Measurements from ENCODE around the gene FAM163B. TPM values are rescaled to one million over a fixed set of nuclear protein-coding genes. Genes with fewer than 3 reads are reported as not detected.
A peak's percentile ranks its signal among the peaks of the same experiment; 100 is the strongest.

FAM163B gene
- total RNA-seq, 1 donor: not detected

DNA sequence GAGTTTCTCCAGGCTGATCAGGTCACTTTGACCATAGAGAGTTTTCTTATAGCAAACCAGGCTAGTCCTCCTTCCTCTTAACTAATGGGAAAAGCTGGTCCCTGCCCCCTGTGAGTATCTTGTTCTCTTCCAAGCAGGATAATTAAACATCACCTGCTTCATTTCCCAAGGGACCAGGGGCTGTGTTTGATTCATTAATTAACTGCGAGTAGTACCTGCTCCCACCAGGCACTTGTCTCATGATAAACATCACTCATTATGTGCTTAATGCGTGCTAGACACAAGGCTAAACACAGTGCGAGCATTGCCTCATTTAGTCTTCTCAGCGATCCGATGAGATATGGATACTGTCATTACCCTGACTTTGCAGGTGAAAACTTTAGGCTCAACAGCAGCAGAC lies 1.7 kb upstream of the FAM163B start:
- no peaks in the 10 kb centered on the region for H3K36me3 ChIP-seq (ENCODE audit: insufficient read depth, low read length)
- peaks cover 54% of the 10 kb centered on the region for H3K27me3 ChIP-seq (ENCODE audit: insufficient read depth, low read length)
- TF ChIP-seq, protein P1, sequence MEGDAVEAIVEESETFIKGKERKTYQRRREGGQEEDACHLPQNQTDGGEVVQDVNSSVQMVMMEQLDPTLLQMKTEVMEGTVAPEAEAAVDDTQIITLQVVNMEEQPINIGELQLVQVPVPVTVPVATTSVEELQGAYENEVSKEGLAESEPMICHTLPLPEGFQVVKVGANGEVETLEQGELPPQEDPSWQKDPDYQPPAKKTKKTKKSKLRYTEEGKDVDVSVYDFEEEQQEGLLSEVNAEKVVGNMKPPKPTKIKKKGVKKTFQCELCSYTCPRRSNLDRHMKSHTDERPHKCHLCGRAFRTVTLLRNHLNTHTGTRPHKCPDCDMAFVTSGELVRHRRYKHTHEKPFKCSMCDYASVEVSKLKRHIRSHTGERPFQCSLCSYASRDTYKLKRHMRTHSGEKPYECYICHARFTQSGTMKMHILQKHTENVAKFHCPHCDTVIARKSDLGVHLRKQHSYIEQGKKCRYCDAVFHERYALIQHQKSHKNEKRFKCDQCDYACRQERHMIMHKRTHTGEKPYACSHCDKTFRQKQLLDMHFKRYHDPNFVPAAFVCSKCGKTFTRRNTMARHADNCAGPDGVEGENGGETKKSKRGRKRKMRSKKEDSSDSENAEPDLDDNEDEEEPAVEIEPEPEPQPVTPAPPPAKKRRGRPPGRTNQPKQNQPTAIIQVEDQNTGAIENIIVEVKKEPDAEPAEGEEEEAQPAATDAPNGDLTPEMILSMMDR (IDR thresholded peaks at IDR 0.05; ENCODE audit: extremely low read depth, low read depth, low read length): no peak
- H3K4me2 ChIP-seq (ENCODE audit: insufficient read depth, low read length): no peak overlapping the region
- H3K27ac ChIP-seq (ENCODE audit: low read depth, low read length): no peak overlapping the region
- H3K79me2 ChIP-seq (ENCODE audit: insufficient read depth, low read length): no peaks in the 10 kb centered on the region
- no peaks in the 10 kb centered on the region for H3K9me3 ChIP-seq (ENCODE audit: low read depth, low read length)
- peak; percentile 19 for DNase-seq (ENCODE audit: insufficient read length, low spot score, missing footprints)
- H3K4me1 ChIP-seq (ENCODE audit: insufficient read depth, low read length): no peaks in the 10 kb centered on the region
- no peak overlapping the region for H2AFZ ChIP-seq (ENCODE audit: low read length)
- no peak overlapping the region for H3K4me3 ChIP-seq (ENCODE audit: insufficient read depth, low read length)
- H4K20me1 ChIP-seq (ENCODE audit: insufficient read depth, low read length): peaks cover 2% of the 10 kb centered on the region

DNA sequence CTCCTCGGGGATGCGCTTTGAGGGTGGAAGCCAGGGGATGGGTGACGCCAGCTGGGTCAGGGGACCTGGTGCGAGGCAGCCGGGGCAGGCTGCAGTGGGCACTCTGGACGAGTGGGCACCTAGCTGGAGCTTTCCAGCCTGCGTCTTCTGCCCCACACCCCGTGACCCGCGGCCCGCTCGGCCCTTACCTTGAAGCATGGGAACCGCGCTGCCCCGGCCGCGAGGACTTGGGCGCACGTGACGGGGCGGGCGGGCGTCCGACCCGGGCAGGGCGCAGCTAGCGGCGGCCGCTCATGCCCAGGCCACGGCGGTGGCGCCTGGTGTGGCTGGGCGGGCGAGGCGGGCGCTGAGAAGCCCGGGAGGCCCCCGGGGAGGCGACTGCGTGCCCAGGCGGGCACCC lies 300 bp downstream of the FAM163B start:
- H2AFZ ChIP-seq (ENCODE audit: low read length): no peak overlapping the region
- H3K9me3 ChIP-seq (ENCODE audit: low read depth, low read length): no peaks in the 10 kb centered on the region
- H3K36me3 ChIP-seq (ENCODE audit: insufficient read depth, low read length): no peaks in the 10 kb centered on the region
- TF ChIP-seq, protein P1 (IDR thresholded peaks at IDR 0.05; ENCODE audit: extremely low read depth, low read depth, low read length): no peak
- no peak for DNase-seq (ENCODE audit: insufficient read length, low spot score, missing footprints)
- H3K79me2 ChIP-seq (ENCODE audit: insufficient read depth, low read length): no peaks in the 10 kb centered on the region
- no peak overlapping the region for H3K4me3 ChIP-seq (ENCODE audit: insufficient read depth, low read length)
- no peaks in the 10 kb centered on the region for H3K4me1 ChIP-seq (ENCODE audit: insufficient read depth, low read length)
- no peak overlapping the region for H3K27ac ChIP-seq (ENCODE audit: low read depth, low read length)
- H3K27me3 ChIP-seq (ENCODE audit: insufficient read depth, low read length): peaks cover 36% of the 10 kb centered on the region
- peaks cover 2% of the 10 kb centered on the region for H4K20me1 ChIP-seq (ENCODE audit: insufficient read depth, low read length)
- H3K4me2 ChIP-seq (ENCODE audit: insufficient read depth, low read length): no peak overlapping the region

DNA sequence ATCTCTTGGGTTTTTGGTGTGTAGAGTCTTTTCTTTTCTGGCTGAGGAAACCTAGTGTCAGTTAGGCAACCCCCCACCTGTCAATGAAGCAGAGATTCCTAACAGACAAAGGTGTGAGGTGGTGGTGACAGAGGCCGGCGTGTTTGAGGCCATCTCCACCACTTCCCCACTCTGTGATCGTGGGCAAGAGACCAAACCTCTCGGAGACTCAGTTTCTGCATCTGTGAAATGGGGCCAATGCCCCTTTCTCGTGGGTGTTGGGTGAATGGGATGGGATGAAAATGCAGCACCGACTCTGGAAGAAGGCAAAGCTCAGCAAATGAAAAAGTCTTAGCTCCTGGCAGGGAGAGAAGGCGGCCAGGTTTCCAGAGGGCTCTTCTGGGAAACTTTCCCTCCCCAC lies 807 bp downstream of the FAM163B start:
- Histone ChIP-seq H3K4me3 (ENCODE audit: insufficient read depth, low read length) (no peak overlapping the region), H3K27me3 (ENCODE audit: insufficient read depth, low read length) (peaks cover 31% of the 10 kb centered on the region), H3K79me2 (ENCODE audit: insufficient read depth, low read length) (no peaks in the 10 kb centered on the region), H3K36me3 (ENCODE audit: insufficient read depth, low read length) (no peaks in the 10 kb centered on the region), H3K9me3 (ENCODE audit: low read depth, low read length) (no peaks in the 10 kb centered on the region), H4K20me1 (ENCODE audit: insufficient read depth, low read length) (peaks cover 2% of the 10 kb centered on the region), H3K4me1 (ENCODE audit: insufficient read depth, low read length) (no peaks in the 10 kb centered on the region), H3K4me2 (ENCODE audit: insufficient read depth, low read length) (no peak overlapping the region), H2AFZ (ENCODE audit: low read length) (no peak overlapping the region), H3K27ac (ENCODE audit: low read depth, low read length) (no peak overlapping the region)
- DNase-seq (ENCODE audit: insufficient read length, low spot score, missing footprints): no peak
- TF ChIP-seq, protein P1 (IDR thresholded peaks at IDR 0.05; ENCODE audit: extremely low read depth, low read depth, low read length): no peak

DNA sequence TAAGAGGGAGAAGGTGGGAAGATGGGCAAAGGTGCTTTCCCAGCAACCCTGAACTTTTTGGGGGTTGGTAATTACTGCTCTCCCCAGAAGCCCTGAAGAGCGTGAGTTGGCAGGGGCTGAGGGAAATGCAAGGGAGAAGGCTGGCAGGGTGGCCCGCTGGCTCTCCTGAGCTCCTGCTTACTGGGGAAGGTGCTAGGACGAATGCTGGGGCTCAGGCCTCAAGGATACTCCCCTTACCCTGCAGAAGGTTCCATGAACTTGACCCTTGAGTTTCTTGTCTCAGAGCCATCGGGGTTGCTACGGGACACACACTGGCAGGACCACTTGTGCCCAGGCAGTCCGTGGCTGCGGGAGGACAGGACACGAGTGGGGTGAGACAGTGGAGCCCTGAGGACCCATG lies 1.2 kb downstream of the FAM163B start:
- no peak overlapping the region for H2AFZ ChIP-seq (ENCODE audit: low read length)
- no peak overlapping the region for H3K4me3 ChIP-seq (ENCODE audit: insufficient read depth, low read length)
- no peak overlapping the region for H3K27ac ChIP-seq (ENCODE audit: low read depth, low read length)
- peak; percentile 82 for DNase-seq (ENCODE audit: insufficient read length, low spot score, missing footprints)
- H3K36me3 ChIP-seq (ENCODE audit: insufficient read depth, low read length): no peaks in the 10 kb centered on the region
- peaks cover 2% of the 10 kb centered on the region for H4K20me1 ChIP-seq (ENCODE audit: insufficient read depth, low read length)
- H3K4me2 ChIP-seq (ENCODE audit: insufficient read depth, low read length): no peak overlapping the region
- no peaks in the 10 kb centered on the region for H3K9me3 ChIP-seq (ENCODE audit: low read depth, low read length)
- TF ChIP-seq, protein P1 (IDR thresholded peaks at IDR 0.05; ENCODE audit: extremely low read depth, low read depth, low read length): no peak
- H3K79me2 ChIP-seq (ENCODE audit: insufficient read depth, low read length): no peaks in the 10 kb centered on the region
- no peaks in the 10 kb centered on the region for H3K4me1 ChIP-seq (ENCODE audit: insufficient read depth, low read length)
- H3K27me3 ChIP-seq (ENCODE audit: insufficient read depth, low read length): peaks cover 27% of the 10 kb centered on the region
